HepG2 (cell line): ENCODE results near the gene ADAMTS13. TPM values are rescaled to one million over a fixed set of nuclear protein-coding genes. Genes with fewer than 3 reads are reported as not detected.

Source experiments
- ATAC-seq: fragments of 200-7000 bp; cut with Tn5 transposase; 3 replicates; pipeline ENCODE4 v1.9.1; 2020; ENCODE audit warnings: mild to moderate bottlenecking, moderate library complexity
- BruUV-seq: library from RNA; stranded (reverse); fragments of 400-500 nt; replicated peaks from 2 replicates; lab custom pipeline; 2021; lab: Mats Ljungman, UMichigan
- CTCF ChIA-PET: fragments of 300-600 bp; formaldehyde crosslinking; extraction: SDS; loops from one replicate; lab custom pipeline; 2021; ENCODE audit warnings: low total read pairs, inconsistent platforms, low intra/inter-chr PET ratio; lab: Yijun Ruan, JAX
- POLR2A ChIA-PET: fragments of 350-600 bp; sonication (Branson Sonifier 250); formaldehyde crosslinking; loops from one replicate; lab custom pipeline; 2020; ENCODE audit warnings: antibody characterized with exemption, inconsistent platforms; lab: Yijun Ruan, JAX
- DNase-seq: peaks from one replicate; pipeline ENCODE4 v3.0.0-alpha.2; 2015; ENCODE audit warnings: low spot score
- FAIRE-seq: peaks from 3 replicates; lab custom pipeline; 2011; peaks lifted over from hg19 to GRCh38; lab: Jason Lieb, UNC
- H2AFZ ChIP-seq: one replicate; pipeline ENCODE4 v1.6.1; 2011; ENCODE audit warnings: low read length, inconsistent platforms
- H3K27ac ChIP-seq: fragments of 300-600 bp; 3 replicates; pipeline ENCODE4 v1.8.0; 2011; ENCODE audit warnings: mixed run types, mild to moderate bottlenecking, mixed read lengths, low read length, inconsistent platforms; ENCODE audit not compliant: insufficient read depth; ENCODE audit errors: extremely low read length
- H3K27me3 ChIP-seq, 2 experiments: fragments of 200-600 bp in 1 of 2; 2 replicates in 1 of 2; 3 replicates in 1 of 2; pipeline versions ENCODE4 v1.6.0 to v1.8.0; 2011; ENCODE audit warnings: low read length in 2 of 2, mild to moderate bottlenecking in 2 of 2, moderate library complexity in 2 of 2, inconsistent platforms in 1 of 2; ENCODE audit not compliant: insufficient read depth in 2 of 2, control insufficient read depth in 1 of 2
- H3K36me3 ChIP-seq, 2 experiments: fragments of 200-600 bp in 1 of 2; replicated peaks in 1 of 2; 2 replicates in 1 of 2; 3 replicates in 1 of 2; pipeline versions ENCODE4 v1.5.1 to v1.8.0; 2011; ENCODE audit warnings: low read length in 2 of 2, inconsistent platforms in 1 of 2; ENCODE audit not compliant: insufficient read depth in 2 of 2, control insufficient read depth in 1 of 2
- H3K4me1 ChIP-seq: 2 replicates; pipeline ENCODE4 v1.5.1; 2012; ENCODE audit warnings: low read length, inconsistent platforms; ENCODE audit not compliant: insufficient read depth
- H3K4me2 ChIP-seq: 2 replicates; pipeline ENCODE4 v1.6.0; 2011; ENCODE audit warnings: low read depth, low read length, inconsistent platforms
- H3K4me3 ChIP-seq, 3 experiments: fragments of 200-600 bp in 1 of 3; sonication (generic), shearing (Covaris generic) in 1 of 3; replicated peaks in 1 of 3; 2 replicates each; pipeline ENCODE4 v1.5.1; 2011 to 2016; ENCODE audit warnings: low read length in 3 of 3, inconsistent platforms in 2 of 3, low read depth in 2 of 3, mild to moderate bottlenecking in 2 of 3, control low read depth in 1 of 3, mixed read lengths in 1 of 3; ENCODE audit not compliant: insufficient read depth in 1 of 3
- H3K79me2 ChIP-seq: one replicate; pipeline ENCODE4 v1.6.1; 2011; ENCODE audit warnings: low read length, inconsistent platforms; ENCODE audit not compliant: insufficient read depth
- H3K9ac ChIP-seq: 2 replicates; pipeline ENCODE4 v1.6.0; 2011; ENCODE audit warnings: mild to moderate bottlenecking, low read depth, low read length, inconsistent platforms; ENCODE audit not compliant: insufficient read depth
- H3K9me3 ChIP-seq: 2 replicates; pipeline ENCODE4 v1.5.1; 2012; ENCODE audit warnings: mild to moderate bottlenecking, low read length
- H4K20me1 ChIP-seq: 2 replicates; pipeline ENCODE4 v1.6.0; 2011; ENCODE audit warnings: inconsistent platforms, mild to moderate bottlenecking, low read length, moderate library complexity; ENCODE audit not compliant: insufficient read depth
- GLI4 ChIP-seq: sonication (generic); formaldehyde crosslinking; IDR thresholded peaks from 2 replicates; pipeline ENCODE4 v1.5.1; 2020; ENCODE audit warnings: missing genetic modification reagents, mild to moderate bottlenecking, moderate library complexity, borderline replicate concordance
- NFE2 ChIP-seq: sonication (generic); formaldehyde crosslinking; IDR thresholded peaks from 2 replicates; pipeline ENCODE4 v1.4.0; 2020; ENCODE audit warnings: missing genetic modification reagents
- RBM22 ChIP-seq: fragments of 200-400 bp; formaldehyde crosslinking; optimal IDR thresholded peaks from 2 replicates; pipeline ENCODE3; 2017; ENCODE audit warnings: mild to moderate bottlenecking, low read length, moderate library complexity
- RORA ChIP-seq: sonication (generic); formaldehyde crosslinking; IDR thresholded peaks from 2 replicates; pipeline ENCODE4 v1.5.0; 2020; ENCODE audit warnings: mild to moderate bottlenecking, missing genetic modification reagents, moderate library complexity
- STAG1 ChIP-seq: sonication (generic); formaldehyde crosslinking; IDR thresholded peaks from 2 replicates; pipeline ENCODE4 v1.4.0; 2020; ENCODE audit warnings: missing genetic modification reagents
- TRIM22 ChIP-seq: fragments of 450-650 bp; IDR thresholded peaks from 2 replicates; pipeline ENCODE4 v1.6.1; 2017
- ZBTB26 ChIP-seq: IDR thresholded peaks from 2 replicates; pipeline ENCODE4 v1.6.1; 2016; ENCODE audit warnings: missing compliant biosample characterization, missing genetic modification reagents, borderline replicate concordance
- ZEB1 ChIP-seq: IDR thresholded peaks from 2 replicates; pipeline ENCODE4 v1.6.1; 2012; ENCODE audit warnings: mild to moderate bottlenecking, low read depth, inconsistent platforms; ENCODE audit not compliant: insufficient replicate concordance
- ZNF326 ChIP-seq: sonication (generic); formaldehyde crosslinking; IDR thresholded peaks from 2 replicates; pipeline ENCODE4 v1.4.0; 2020; ENCODE audit warnings: missing genetic modification reagents, borderline replicate concordance
- ZNF335 ChIP-seq: sonication (generic); formaldehyde crosslinking; IDR thresholded peaks from 2 replicates; pipeline ENCODE4 v1.4.0; 2020; ENCODE audit warnings: missing genetic modification reagents
- ZNF549 ChIP-seq: sonication (generic); formaldehyde crosslinking; IDR thresholded peaks from 2 replicates; pipeline ENCODE4 v1.5.0; 2020; ENCODE audit warnings: missing genetic modification reagents
- ZNF576 ChIP-seq: sonication (generic); formaldehyde crosslinking; IDR thresholded peaks from 2 replicates; pipeline ENCODE4 v1.4.0; 2020; ENCODE audit warnings: mild to moderate bottlenecking, missing genetic modification reagents
- ZNF766 ChIP-seq: sonication (generic); formaldehyde crosslinking; IDR thresholded peaks from 2 replicates; pipeline ENCODE4 v1.5.0; 2020; ENCODE audit warnings: missing genetic modification reagents, borderline replicate concordance
- ZNF839 ChIP-seq: sonication (generic); formaldehyde crosslinking; IDR thresholded peaks from 2 replicates; pipeline ENCODE4 v1.4.0; 2020; ENCODE audit warnings: missing genetic modification reagents, mild to moderate bottlenecking, borderline replicate concordance
- WGBS: methylation state at CpG from one replicate; pipeline ENCODE4 v1.1.6; 2017; ENCODE audit warnings: low lambda C conversion rate; 5-methylcytosine and 5-hydroxymethylcytosine counted together
- in situ Hi-C: cut with HindIII; loops from 2 replicates; pipeline ENCODE4 v1.10.0; 2017; ENCODE audit warnings: low pct_unique_long_range_greater_than_20kb; ENCODE audit not compliant: extremely low pct_ligation_motif_present
- intact Hi-C: fragments of 100-400 bp; cut with micrococcal nuclease; formaldehyde crosslinking; loops from one replicate; pipeline ENCODE4 v1.10.0; 2022; ENCODE audit not compliant: unreplicated experiment
- polyA plus RNA-seq, 8 experiments: library from polyadenylated mRNA; depleted of rRNA in 3 of 8; stranded (reverse) in 7 of 8; unstranded in 1 of 8; fragments of >200 nt; fragmentation: Illumina TruSeq in 4 of 8; extraction: Trizol in 4 of 8; gene quantifications; 2 replicates each; pipeline versions ENCODE4 v1.2.1 to v1.2.3, GENCODE V29; 2011 to 2016; ENCODE audit warnings: low read depth in 4 of 8, missing spikeins in 1 of 8, mixed read lengths in 1 of 8; ENCODE audit not compliant: insufficient read depth in 1 of 8
- total RNA-seq, 5 experiments: library from RNA; depleted of rRNA; stranded (reverse); fragments of >200 nt; fragmentation: Illumina TruSeq; extraction: Trizol; gene quantifications; 2 replicates each; pipeline ENCODE4 v1.2.3, GENCODE V29; 2016; ENCODE audit warnings: low read depth in 1 of 5
- TF ChIP-seq, protein P1 (sequence below): IDR thresholded peaks from 2 replicates; pipeline ENCODE4 v1.6.1; 2016; ENCODE audit warnings: missing genetic modification reagents, missing compliant biosample characterization
- TF ChIP-seq, protein P2 (sequence below): sonication (generic); formaldehyde crosslinking; IDR thresholded peaks from 2 replicates; pipeline ENCODE4 v1.5.0; 2020; ENCODE audit warnings: mild to moderate bottlenecking, missing genetic modification reagents, moderate library complexity

ADAMTS13 gene
- total and polyA plus RNA-seq, 2 of the 13 experiments (the other 11 are each of a cell fraction or from before 2014, with no cell fraction given) = 0.91 to 4.5 TPM

DNA sequence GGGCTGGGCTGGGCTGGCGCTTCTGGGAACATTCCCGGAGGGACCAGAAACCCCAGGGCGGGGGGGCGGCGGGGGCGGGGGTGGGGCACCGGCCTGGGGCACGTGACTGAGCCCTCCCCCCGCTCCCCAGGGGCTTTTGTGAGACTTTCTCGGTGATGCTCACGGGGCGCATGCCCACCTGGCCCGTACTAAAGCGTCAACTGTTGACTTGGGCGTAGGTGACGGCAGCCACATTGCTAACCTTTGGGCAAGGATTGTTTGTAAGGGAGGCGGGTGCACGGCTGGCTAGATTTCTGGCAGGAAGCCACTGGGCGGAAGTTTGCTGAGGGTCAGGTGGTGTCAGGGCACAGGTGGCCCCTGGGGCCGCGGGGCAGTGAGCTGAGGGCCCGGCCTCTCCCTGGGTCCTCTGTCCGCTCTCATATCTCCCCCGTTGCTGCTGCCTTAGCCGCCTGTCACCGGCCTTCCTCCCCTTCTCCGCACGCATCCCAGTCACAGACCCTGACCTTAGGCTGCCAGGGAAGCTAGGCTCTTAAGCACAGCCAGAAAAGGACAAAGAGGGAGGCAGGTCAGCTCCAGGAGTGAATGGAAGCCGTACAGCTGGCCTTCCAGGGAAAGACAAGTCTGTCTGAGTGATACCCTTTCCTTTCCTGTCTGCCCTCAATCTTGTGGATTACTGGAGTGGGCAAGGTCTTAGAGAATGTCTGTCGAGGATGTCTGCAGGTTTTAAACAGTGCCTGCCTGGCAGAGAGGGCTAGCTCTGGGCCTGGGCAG lies 38.4 kb downstream of the ADAMTS13 start (continued):
- TF ChIP-seq ZNF766 (CRISPR knock-in tag) (no peak), ZNF839 (CRISPR knock-in tag) (peak; percentile 59; the same call in 1 of the 2 replicates), GLI4 (CRISPR knock-in tag) (no peak)

GRCh38 chr9:133461975-133462374 lies 39.8 kb downstream of the ADAMTS13 start:
- no peaks in the 10 kb centered on the region; the same call in 1 of the 2 replicates for H4K20me1 ChIP-seq
- in situ Hi-C loops = no loop called here
- DNase-seq = peak; percentile 42
- peak overlapping the region; percentile 99 for H3K27ac ChIP-seq
- POLR2A ChIA-PET = interaction anchor here (1.6 kb wide), 1 partner anchor 87 kb away, joined by 3 read pairs; no protein-coding TSS in a partner anchor
- peaks cover 14% of the 10 kb centered on the region for H3K79me2 ChIP-seq
- no TSS peak for BruUV-seq
- no peak overlapping the region for H3K9ac ChIP-seq
- WGBS = 45% methylated on average over 3 of the region's 4 CpGs
- CTCF ChIA-PET = interaction anchor here (1.7 kb wide), 1 partner anchor 25 kb away, joined by 4 read pairs; no protein-coding TSS in a partner anchor
- no peaks in the 10 kb centered on the region for H3K9me3 ChIP-seq
- intact Hi-C loops = no loop called here
- H3K27me3 ChIP-seq = no peaks in the 10 kb centered on the region; a peak in 1 of 5 replicates
- no peak overlapping the region for H2AFZ ChIP-seq
- TF ChIP-seq ZNF549 (CRISPR knock-in tag) = no peak
- TF ChIP-seq TRIM22 = no peak
- no peak for TF ChIP-seq ZNF326 (CRISPR knock-in tag)
- TF ChIP-seq ZEB1 = no peak
- TF ChIP-seq, protein P1, sequence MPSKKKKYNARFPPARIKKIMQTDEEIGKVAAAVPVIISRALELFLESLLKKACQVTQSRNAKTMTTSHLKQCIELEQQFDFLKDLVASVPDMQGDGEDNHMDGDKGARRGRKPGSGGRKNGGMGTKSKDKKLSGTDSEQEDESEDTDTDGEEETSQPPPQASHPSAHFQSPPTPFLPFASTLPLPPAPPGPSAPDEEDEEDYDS (CRISPR knock-in tag) = no peak
- no peak for TF ChIP-seq RORA
- TF ChIP-seq ZNF576 (CRISPR knock-in tag) = no peak
- peak; percentile 43; the same call in 1 of the 2 replicates for TF ChIP-seq STAG1 (CRISPR knock-in tag)
- TF ChIP-seq RBM22 = no peak
- TF ChIP-seq NFE2 = no peak
- no peak for TF ChIP-seq ZBTB26 (CRISPR knock-in tag)
- TF ChIP-seq ZNF335 (CRISPR knock-in tag) = no peak
- TF ChIP-seq, protein P2, sequence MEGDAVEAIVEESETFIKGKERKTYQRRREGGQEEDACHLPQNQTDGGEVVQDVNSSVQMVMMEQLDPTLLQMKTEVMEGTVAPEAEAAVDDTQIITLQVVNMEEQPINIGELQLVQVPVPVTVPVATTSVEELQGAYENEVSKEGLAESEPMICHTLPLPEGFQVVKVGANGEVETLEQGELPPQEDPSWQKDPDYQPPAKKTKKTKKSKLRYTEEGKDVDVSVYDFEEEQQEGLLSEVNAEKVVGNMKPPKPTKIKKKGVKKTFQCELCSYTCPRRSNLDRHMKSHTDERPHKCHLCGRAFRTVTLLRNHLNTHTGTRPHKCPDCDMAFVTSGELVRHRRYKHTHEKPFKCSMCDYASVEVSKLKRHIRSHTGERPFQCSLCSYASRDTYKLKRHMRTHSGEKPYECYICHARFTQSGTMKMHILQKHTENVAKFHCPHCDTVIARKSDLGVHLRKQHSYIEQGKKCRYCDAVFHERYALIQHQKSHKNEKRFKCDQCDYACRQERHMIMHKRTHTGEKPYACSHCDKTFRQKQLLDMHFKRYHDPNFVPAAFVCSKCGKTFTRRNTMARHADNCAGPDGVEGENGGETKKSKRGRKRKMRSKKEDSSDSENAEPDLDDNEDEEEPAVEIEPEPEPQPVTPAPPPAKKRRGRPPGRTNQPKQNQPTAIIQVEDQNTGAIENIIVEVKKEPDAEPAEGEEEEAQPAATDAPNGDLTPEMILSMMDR (CRISPR knock-in tag) = peak; percentile 49
- H3K4me3 ChIP-seq = peak overlapping the region in 1 of 3 experiments; percentile 89; a peak in 1 of 6 replicates
- H3K36me3 ChIP-seq = peaks cover 5 to 14% of the 10 kb centered on the region in 2 experiments; a peak in 3 of 5 replicates
- H3K4me2 ChIP-seq = peak overlapping the region; percentile 99
- peak; percentile 44 for FAIRE-seq
- no peak for ATAC-seq
- peaks cover 46% of the 10 kb centered on the region for H3K4me1 ChIP-seq
